CD4-positive, alpha-beta T cell treated with Interleukin-4 for 4 hours (primary cell): Measurements from ENCODE around the gene NPHP1.
A peak's percentile ranks its signal among the peaks of the same experiment; 100 is the strongest.
"Not testable (repeated sequence)": the region's sequence is repeated elsewhere in the genome, so short reads cannot be mapped to it uniquely, and the experiment has no call there.

ENCODE experiments used
- DNase-seq: peaks from one replicate; pipeline ENCODE4 v3.0.0-alpha.2; 2020

Gene NPHP1

GRCh38 chr2:110204408-110205385 lies at the start of gene NPHP1:
TSS of gene NPHP1 (minus strand) at chr2:110205013. CDS start at chr2:110204968, 45 bp downstream.
- DNase-seq = peak; percentile 83

GRCh38 chr2:110248081-110248795 lies 43.4 kb upstream of the NPHP1 start:
- DNase-seq = not testable (repeated sequence)

- not testable (repeated sequence) for DNase-seq
These were observed 40.9 kb upstream of the NPHP1 start for GRCh38 chr2:110245488-110246435.

- not testable (repeated sequence) for DNase-seq
These were observed 38.5 kb upstream of the NPHP1 start for GRCh38 chr2:110243283-110243682.

GRCh38 chr2:110234514-110234913 lies 29.7 kb upstream of the NPHP1 start:
- not testable (repeated sequence) for DNase-seq

GRCh38 chr2:110229886-110230285 lies 25.1 kb upstream of the NPHP1 start:
- DNase-seq = not testable (repeated sequence)

GRCh38 chr2:110222626-110223025 lies 17.8 kb upstream of the NPHP1 start:
- DNase-seq = not testable (repeated sequence)

- DNase-seq = no peak
These were observed 17.1 kb upstream of the NPHP1 start for GRCh38 chr2:110221938-110222337.

GRCh38 chr2:110220190-110220564 lies 15.4 kb upstream of the NPHP1 start:
- DNase-seq = no peak

- DNase-seq = no peak
These were observed 14.8 kb upstream of the NPHP1 start for GRCh38 chr2:110219496-110220189.

GRCh38 chr2:110218889-110219288 lies 14.1 kb upstream of the NPHP1 start:
- DNase-seq = not testable (repeated sequence)

- DNase-seq = no peak
These were observed 12.0 kb upstream of the NPHP1 start for GRCh38 chr2:110216803-110217202.

- DNase-seq = no peak
These were observed 11.4 kb upstream of the NPHP1 start for GRCh38 chr2:110216199-110216598.

GRCh38 chr2:110215566-110216158 lies 10.8 kb upstream of the NPHP1 start:
- no peak for DNase-seq

GRCh38 chr2:110215091-110215490 lies 10.3 kb upstream of the NPHP1 start:
- no peak for DNase-seq

GRCh38 chr2:110213522-110213921 lies 8.7 kb upstream of the NPHP1 start:
- not testable (repeated sequence) for DNase-seq

- peak; percentile 73 for DNase-seq
These were observed 7.4 kb upstream of the NPHP1 start, which contains the start of gene MTLN for GRCh38 chr2:110211938-110212858. TSS of gene MTLN (minus strand) at chr2:110212547. CDS start at chr2:110212525, 22 bp downstream.

- DNase-seq = no peak
These were observed 1.0 kb upstream of the NPHP1 start for GRCh38 chr2:110205660-110206455.

GRCh38 chr2:110198016-110198415 lies 6.8 kb downstream of the NPHP1 start:
- DNase-seq = no peak
